Naive B cell (primary cell): Measurements from ENCODE around the gene PNPLA6. TPM values are rescaled to one million over a fixed set of nuclear protein-coding genes. Genes with fewer than 3 reads are reported as not detected.
"Not testable (repeated sequence)": the region's sequence is repeated elsewhere in the genome, so short reads cannot be mapped to it uniquely, and the experiment has no call there.

Experiments used
- ATAC-seq, 2 donors: fragments of 150-1000 bp; cut with Tn5 transposase; 2 replicates each; pipeline ENCODE4 v1.10.0; 2021; ENCODE audit warnings: low read depth in 2 of 2, mild to moderate bottlenecking in 2 of 2, moderate library complexity in 2 of 2
- DNase-seq: peaks from one replicate; pipeline ENCODE4 v3.0.0; 2022
- H3K27ac Mint-ChIP-seq, 6 donors: one replicate each; pipeline ENCODE4 v1.8.0; 2020 to 2022; ENCODE audit warnings: mild to moderate bottlenecking in 6 of 6, mixed read lengths in 6 of 6, moderate library complexity in 5 of 6, inconsistent platforms in 2 of 6
- H3K27me3 Mint-ChIP-seq, 3 donors: one replicate each; pipeline ENCODE4 v1.8.0; 2021 to 2022; ENCODE audit warnings: mixed read lengths in 3 of 3, mild to moderate bottlenecking in 1 of 3
- H3K36me3 Mint-ChIP-seq, 2 donors: one replicate each; pipeline ENCODE4 v1.8.0; 2020 to 2022; ENCODE audit warnings: mixed read lengths in 2 of 2, inconsistent platforms in 1 of 2, mild to moderate bottlenecking in 1 of 2
- H3K4me1 Mint-ChIP-seq, 3 donors: one replicate each; pipeline ENCODE4 v1.8.0; 2020 to 2022; ENCODE audit warnings: mixed read lengths in 3 of 3, inconsistent platforms in 1 of 3, mild to moderate bottlenecking in 1 of 3, moderate library complexity in 1 of 3
- H3K4me3 Mint-ChIP-seq, 8 donors: one replicate each; pipeline ENCODE4 v1.8.0; 2020 to 2022; ENCODE audit warnings: mild to moderate bottlenecking in 8 of 8, mixed read lengths in 8 of 8, moderate library complexity in 8 of 8, inconsistent platforms in 2 of 8
- H3K9me3 Mint-ChIP-seq, 7 donors: one replicate each; pipeline ENCODE4 v1.8.0; 2020 to 2022; ENCODE audit warnings: mixed read lengths in 7 of 7, mild to moderate bottlenecking in 5 of 7, inconsistent platforms in 2 of 7, moderate library complexity in 1 of 7
- polyA plus RNA-seq, 6 donors: library from polyadenylated mRNA; unstranded; fragments of 300-500 nt; fragmentation: Illumina TruSeq; gene quantifications; one replicate each; pipeline ENCODE4 v1.2.3, GENCODE V29; 2021; ENCODE audit warnings: low read depth in 6 of 6

Gene PNPLA6
- polyA plus RNA-seq, 6 donors from 2014 or later: 4.1 to 9.6 (median 6.6) TPM

- Mint-ChIP-seq H3K36me3 (peaks cover 5 to 9% of the 10 kb centered on the region in 2 donors), H3K27me3 (no peaks in the 10 kb centered on the region), H3K4me3 (no peak overlapping the region), H3K27ac (no peak overlapping the region), H3K4me1 (peaks cover 0 to 4% (median 0%) of the 10 kb centered on the region in 3 donors), H3K9me3 (no peaks in the 10 kb centered on the region)
- ATAC-seq (no peak), DNase-seq (no peak)
Measured at GRCh38 chr19:7558667-7559066, 23.1 kb downstream of the PNPLA6 start.

- no peak for ATAC-seq
- no peaks in the 10 kb centered on the region for H3K27me3 Mint-ChIP-seq
- peaks cover 0 to 3% (median 0%) of the 10 kb centered on the region in 3 donors for H3K4me1 Mint-ChIP-seq
- peaks cover 5 to 6% of the 10 kb centered on the region in 2 donors for H3K36me3 Mint-ChIP-seq
- H3K9me3 Mint-ChIP-seq: no peaks in the 10 kb centered on the region
- no peak for DNase-seq
- H3K4me3 Mint-ChIP-seq: no peak overlapping the region
- no peak overlapping the region for H3K27ac Mint-ChIP-seq
Measured at GRCh38 chr19:7559102-7559501, 23.6 kb downstream of the PNPLA6 start.

- no peak overlapping the region for H3K27ac Mint-ChIP-seq
- H3K4me3 Mint-ChIP-seq: no peak overlapping the region
- H3K9me3 Mint-ChIP-seq: no peaks in the 10 kb centered on the region
- DNase-seq: no peak
- H3K27me3 Mint-ChIP-seq: no peaks in the 10 kb centered on the region
- peaks cover 5 to 6% of the 10 kb centered on the region in 2 donors for H3K36me3 Mint-ChIP-seq
- no peak for ATAC-seq
- peaks cover 0 to 3% (median 0%) of the 10 kb centered on the region in 3 donors for H3K4me1 Mint-ChIP-seq
Measured at GRCh38 chr19:7560255-7560654, 24.7 kb downstream of the PNPLA6 start.

- Mint-ChIP-seq H3K27ac (no peak overlapping the region), H3K4me3 (no peak overlapping the region), H3K27me3 (no peaks in the 10 kb centered on the region), H3K36me3 (peaks cover 5 to 6% of the 10 kb centered on the region in 2 donors), H3K9me3 (no peaks in the 10 kb centered on the region), H3K4me1 (peaks cover 0 to 3% (median 0%) of the 10 kb centered on the region in 3 donors)
- ATAC-seq: no peak
- no peak for DNase-seq
Measured at GRCh38 chr19:7561325-7561724, 25.8 kb downstream of the PNPLA6 start.

- H3K27me3 Mint-ChIP-seq: no peaks in the 10 kb centered on the region
- H3K36me3 Mint-ChIP-seq: peaks cover 5 to 6% of the 10 kb centered on the region in 2 donors
- H3K4me1 Mint-ChIP-seq: peaks cover 0 to 3% (median 0%) of the 10 kb centered on the region in 3 donors
- no peaks in the 10 kb centered on the region for H3K9me3 Mint-ChIP-seq
- ATAC-seq (no peak), DNase-seq (no peak)
- peak overlapping the region in 1 of 6 donors; percentile 52 for H3K27ac Mint-ChIP-seq
- H3K4me3 Mint-ChIP-seq: no peak overlapping the region
Measured at GRCh38 chr19:7562646-7563393, 27.3 kb downstream of the PNPLA6 start.

GRCh38 chr19:7564866-7565265, 29.3 kb downstream of the PNPLA6 start:
- Mint-ChIP-seq H3K27ac (no peak overlapping the region), H3K4me3 (no peak overlapping the region), H3K27me3 (no peaks in the 10 kb centered on the region), H3K36me3 (peaks cover 0 to 5% of the 10 kb centered on the region in 2 donors), H3K9me3 (no peaks in the 10 kb centered on the region), H3K4me1 (peaks cover 0 to 7% (median 2%) of the 10 kb centered on the region in 3 donors)
- ATAC-seq: no peak
- no peak for DNase-seq

GRCh38 chr19:7565332-7565731, 29.8 kb downstream of the PNPLA6 start:
- no peak for ATAC-seq
- H3K4me3 Mint-ChIP-seq: no peak overlapping the region

GRCh38 chr19:7570761-7571160, 35.2 kb downstream of the PNPLA6 start:
- no peaks in the 10 kb centered on the region for H3K9me3 Mint-ChIP-seq
- peaks cover 0 to 7% (median 0%) of the 10 kb centered on the region in 3 donors for H3K27me3 Mint-ChIP-seq
- ATAC-seq: no peak
- DNase-seq: no peak
- peaks cover 0 to 3% (median 2%) of the 10 kb centered on the region in 3 donors for H3K4me1 Mint-ChIP-seq
- no peaks in the 10 kb centered on the region for H3K36me3 Mint-ChIP-seq
- no peak overlapping the region for H3K27ac Mint-ChIP-seq
- H3K4me3 Mint-ChIP-seq: no peak overlapping the region

More at GRCh38 chr19:7565332-7565731, 29.8 kb downstream of the PNPLA6 start:
- Mint-ChIP-seq H3K27ac (no peak overlapping the region), H3K4me1 (peaks cover 0 to 7% (median 2%) of the 10 kb centered on the region in 3 donors), H3K9me3 (no peaks in the 10 kb centered on the region), H3K27me3 (no peaks in the 10 kb centered on the region), H3K36me3 (peaks cover 0 to 2% of the 10 kb centered on the region in 2 donors)
- DNase-seq: no peak

GRCh38 chr19:7575434-7576040, 40.0 kb downstream of the PNPLA6 start:
- H3K27ac Mint-ChIP-seq: no peak overlapping the region
- H3K4me3 Mint-ChIP-seq: no peak overlapping the region
- ATAC-seq: peak in 1 of 2 donors; percentile 32
- H3K36me3 Mint-ChIP-seq: no peaks in the 10 kb centered on the region
- peaks cover 0 to 4% (median 0%) of the 10 kb centered on the region in 7 donors for H3K9me3 Mint-ChIP-seq
- DNase-seq: no peak
- peaks cover 3 to 20% (median 17%) of the 10 kb centered on the region in 3 donors for H3K27me3 Mint-ChIP-seq
- peaks cover 0 to 3% (median 0%) of the 10 kb centered on the region in 3 donors for H3K4me1 Mint-ChIP-seq

GRCh38 chr19:7577422-7577821, 41.9 kb downstream of the PNPLA6 start:
- not testable (repeated sequence) for H3K9me3 Mint-ChIP-seq, H3K4me1 Mint-ChIP-seq, H3K27ac Mint-ChIP-seq, DNase-seq, H3K36me3 Mint-ChIP-seq, ATAC-seq
- Mint-ChIP-seq H3K27me3 (peaks cover 3 to 22% (median 17%) of the 10 kb centered on the region in 3 donors), H3K4me3 (peak overlapping the region in 2 of 8 donors; percentile 5 to 58)

GRCh38 chr19:7578127-7578526, 42.6 kb downstream of the PNPLA6 start:
- Mint-ChIP-seq H3K27ac (no peak overlapping the region), H3K27me3 (peaks cover 3 to 29% (median 17%) of the 10 kb centered on the region in 3 donors), H3K36me3 (no peaks in the 10 kb centered on the region), H3K4me1 (peaks cover 0 to 3% (median 0%) of the 10 kb centered on the region in 3 donors), H3K4me3 (no peak overlapping the region), H3K9me3 (peaks cover 0 to 4% (median 0%) of the 10 kb centered on the region in 7 donors)
- ATAC-seq (peak in 1 of 2 donors; percentile 59), DNase-seq (no peak)

- Mint-ChIP-seq H3K4me3 (no peak overlapping the region), H3K36me3 (no peaks in the 10 kb centered on the region), H3K27ac (peak overlapping the region in 2 of 6 donors; percentile 44 to 75), H3K9me3 (peaks cover 0 to 4% (median 0%) of the 10 kb centered on the region in 7 donors), H3K4me1 (peaks cover 0 to 3% (median 0%) of the 10 kb centered on the region in 3 donors), H3K27me3 (peaks cover 3 to 29% (median 17%) of the 10 kb centered on the region in 3 donors)
- no peak for ATAC-seq
- DNase-seq: no peak
Measured at GRCh38 chr19:7579182-7579581, 43.7 kb downstream of the PNPLA6 start.

- Mint-ChIP-seq H3K36me3 (no peaks in the 10 kb centered on the region), H3K9me3 (peaks cover 0 to 4% (median 0%) of the 10 kb centered on the region in 7 donors), H3K27me3 (peaks cover 4 to 28% (median 6%) of the 10 kb centered on the region in 3 donors), H3K27ac (no peak overlapping the region), H3K4me1 (peaks cover 0 to under 1% (median 0%) of the 10 kb centered on the region in 3 donors), H3K4me3 (no peak overlapping the region)
- ATAC-seq (no peak), DNase-seq (no peak)
Measured at GRCh38 chr19:7582446-7582845, 46.9 kb downstream of the PNPLA6 start.

GRCh38 chr19:7589822-7590221, 54.3 kb downstream of the PNPLA6 start:
- Mint-ChIP-seq H3K27ac (no peak overlapping the region), H3K36me3 (no peaks in the 10 kb centered on the region), H3K4me1 (no peaks in the 10 kb centered on the region), H3K27me3 (peaks cover 16 to 43% (median 19%) of the 10 kb centered on the region in 3 donors), H3K4me3 (no peak overlapping the region), H3K9me3 (no peaks in the 10 kb centered on the region)
- ATAC-seq (no peak), DNase-seq (no peak)
